ENCODE results near the gene RAB36. TPM values are rescaled to one million over a fixed set of nuclear protein-coding genes. Genes with fewer than 3 reads are reported as not detected.

Gene RAB36
- total and polyA plus RNA-seq, 8 donors = 3.8 to 15.0 (median 10.1) TPM

GRCh38 chr22:23116506-23117263 is 28.6 kb upstream of the RAB36 start:
- Histone ChIP-seq H3K9me3 (no peaks in the 10 kb centered on the region), H3K27me3 (no peaks in the 10 kb centered on the region), H3K36me3 (no peaks in the 10 kb centered on the region), H3K4me1 (no peaks in the 10 kb centered on the region), H3K4me3 (no peak overlapping the region), H3K27ac (no peak overlapping the region)
- ATAC-seq (no peak), DNase-seq (peak in 1 of 4 donors; percentile 11)
- intact Hi-C loops (cut with DNase I) = no loop called here
- TF ChIP-seq CTCF (IDR thresholded peaks at IDR 0.05) = no peak

DNA sequence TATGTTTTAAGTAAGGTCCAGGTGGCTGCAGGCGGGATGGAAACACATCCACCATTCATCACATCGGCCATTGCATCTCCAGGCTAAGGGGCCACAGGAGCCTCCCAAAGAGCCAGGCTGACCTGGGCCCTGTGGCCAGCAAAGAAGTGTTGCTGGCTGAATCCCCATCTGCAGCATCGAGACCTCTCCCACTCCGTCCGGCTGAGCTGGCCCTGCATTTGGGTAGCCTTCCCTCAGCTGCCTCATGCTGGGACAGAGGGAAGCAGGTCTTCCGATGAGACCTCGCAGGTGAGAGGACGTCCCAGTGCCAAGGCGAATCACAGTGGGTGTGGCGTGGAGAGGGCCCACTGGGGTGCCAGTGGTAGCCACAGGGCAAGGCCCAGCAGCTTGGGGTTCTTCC is 28.0 kb upstream of the RAB36 start:
- ATAC-seq (no peak), DNase-seq (peak in 1 of 4 donors; percentile 68)
- Histone ChIP-seq H3K27ac (no peak overlapping the region), H3K4me1 (no peaks in the 10 kb centered on the region), H3K36me3 (no peaks in the 10 kb centered on the region), H3K4me3 (no peak overlapping the region), H3K9me3 (no peaks in the 10 kb centered on the region), H3K27me3 (no peaks in the 10 kb centered on the region)
- no peak for TF ChIP-seq CTCF (IDR thresholded peaks at IDR 0.05)
- intact Hi-C loops (cut with DNase I) = no loop called here

DNA sequence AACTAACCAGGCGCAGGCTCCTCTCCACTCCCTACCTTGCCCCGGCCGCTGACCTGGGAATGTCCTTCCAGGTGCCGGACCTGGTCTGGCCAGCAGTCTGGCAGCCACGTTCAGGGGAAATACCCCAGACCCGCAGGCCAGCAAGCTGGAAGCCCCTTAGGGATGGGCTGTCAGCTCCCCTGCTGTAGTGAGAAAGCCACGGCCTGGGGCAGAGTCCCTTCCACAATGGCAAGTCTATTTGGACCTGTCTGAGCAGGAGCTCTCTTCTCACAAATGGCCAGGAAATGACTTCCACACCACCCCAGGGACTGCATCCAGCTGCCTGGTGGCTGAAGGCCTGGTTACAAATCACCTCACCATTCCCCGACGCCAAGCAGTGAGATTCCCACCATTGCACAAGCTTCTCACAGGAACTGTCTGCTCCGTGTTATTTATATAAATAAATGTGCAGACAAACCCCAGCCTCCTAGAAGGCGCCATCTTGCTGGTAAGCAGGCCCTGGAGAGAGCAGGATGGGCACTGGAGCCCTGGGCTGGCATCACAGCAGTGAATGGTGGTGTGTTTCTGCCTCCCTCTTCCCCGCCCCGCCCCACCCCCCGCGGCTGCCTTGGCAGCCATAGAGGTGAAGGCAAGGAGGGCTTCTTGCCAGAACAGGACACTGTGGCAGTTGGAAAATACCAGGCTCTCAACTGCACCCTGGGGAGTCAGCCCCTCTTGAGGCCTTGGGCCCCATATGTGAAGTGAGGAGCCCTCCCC is 27.2 kb upstream of the RAB36 start:
- Histone ChIP-seq H3K36me3 (no peaks in the 10 kb centered on the region), H3K9me3 (no peaks in the 10 kb centered on the region), H3K27me3 (no peaks in the 10 kb centered on the region), H3K4me1 (no peaks in the 10 kb centered on the region), H3K4me3 (no peak overlapping the region), H3K27ac (no peak overlapping the region)
- peak in 1 of 4 donors; percentile 69 for DNase-seq
- intact Hi-C loops (cut with DNase I) = no loop called here
- TF ChIP-seq CTCF (IDR thresholded peaks at IDR 0.05) = no peak
- ATAC-seq = no peak

GRCh38 chr22:23118647-23119493 is 26.4 kb upstream of the RAB36 start:
- DNase-seq = peak in 1 of 4 donors; percentile 49
- TF ChIP-seq CTCF (IDR thresholded peaks at IDR 0.05) = no peak
- ATAC-seq = no peak
- no peaks in the 10 kb centered on the region for H3K4me1 ChIP-seq
- H3K36me3 ChIP-seq = no peaks in the 10 kb centered on the region
- H3K27me3 ChIP-seq = no peaks in the 10 kb centered on the region
- intact Hi-C loops (cut with DNase I) = no loop called here
- H3K27ac ChIP-seq = no peak overlapping the region
- no peaks in the 10 kb centered on the region for H3K9me3 ChIP-seq
- H3K4me3 ChIP-seq = no peak overlapping the region
